Thyroid gland (tissue), 4 donors: ENCODE data around the gene SLC10A3. TPM values are rescaled to one million over a fixed set of nuclear protein-coding genes. Genes with fewer than 3 reads are reported as not detected.

Source experiments
- DNase-seq, 2 donors: peaks; one replicate each; pipeline ENCODE4 v3.0.0-alpha.2; 2019
- H3K27ac ChIP-seq, 3 donors: fragments of 200-600 bp; sonication (generic); 1 replicate in 2 of 3; 2 replicates in 1 of 3; pipeline ENCODE4 v1.5.1; 2016 to 2019; ENCODE audit warnings: mild to moderate bottlenecking in 1 of 3, moderate library complexity in 1 of 3
- H3K27me3 ChIP-seq: fragments of 200-600 bp; sonication (generic); one replicate; pipeline ENCODE4 v1.5.1; 2019
- H3K36me3 ChIP-seq, 2 donors: fragments of 200-600 bp; sonication (generic); one replicate each; pipeline ENCODE4 v1.5.1; 2016 to 2019
- H3K4me1 ChIP-seq, 2 donors: fragments of 200-600 bp; sonication (generic); one replicate each; pipeline ENCODE4 v1.5.1; 2017 to 2019
- H3K4me3 ChIP-seq, 3 donors: fragments of 200-600 bp; sonication (generic); replicated peaks in 1 of 3; 1 replicate in 2 of 3; 2 replicates in 1 of 3; pipeline ENCODE4 v1.5.1; 2016; ENCODE audit warnings: mild to moderate bottlenecking in 1 of 3
- H3K9me3 ChIP-seq: fragments of 200-600 bp; sonication (generic); one replicate; pipeline ENCODE4 v1.5.1; 2017
- CTCF ChIP-seq, 6 experiments: fragments of 200-600 bp in 3 of 6; fragments of 450-650 bp in 3 of 6; sonication (generic) in 3 of 6; IDR thresholded peaks; one replicate each; pipeline ENCODE4 v1.5.1; 2016 to 2019; ENCODE audit warnings: antibody characterized with exemption in 6 of 6, mild to moderate bottlenecking in 2 of 6, inconsistent platforms in 1 of 6, moderate library complexity in 1 of 6
- POLR2A ChIP-seq, 2 donors: fragments of 450-650 bp; IDR thresholded peaks; one replicate each; pipeline ENCODE4 v1.6.1; 2017; ENCODE audit warnings: antibody characterized with exemption in 2 of 2, mild to moderate bottlenecking in 2 of 2, moderate library complexity in 1 of 2
- WGBS, 2 donors: methylation state at CpG; one replicate each; pipeline ENCODE4 v1.1.5; 2017; 5-methylcytosine and 5-hydroxymethylcytosine counted together
- intact Hi-C: fragments of 100-400 bp; cut with DNase I; formaldehyde crosslinking; loops from one replicate; pipeline ENCODE4 v1.15.1; 2023
- total RNA-seq, 4 donors: library from RNA; depleted of rRNA; stranded (reverse); fragments of >200 nt; gene quantifications; one replicate each; pipeline ENCODE4 v1.2.3, GENCODE V29; 2016

Gene SLC10A3
- total RNA-seq, 4 donors from 2014 or later = 21.9 to 40.6 (median 29.3) TPM

- no peaks in the 10 kb centered on the region for H3K9me3 ChIP-seq
- H3K4me3 ChIP-seq = peak overlapping the region in 2 of 3 donors; percentile 20 to 41
- H3K4me1 ChIP-seq = peaks cover 0 to 6% of the 10 kb centered on the region in 2 donors
- WGBS, 2 donors = 19 to 20% methylated on average over 1 to 6 of the region's 15 CpGs
- H3K27me3 ChIP-seq = no peaks in the 10 kb centered on the region
- DNase-seq = peak; percentile 67 to 68
- TF ChIP-seq CTCF (IDR thresholded peaks at IDR 0.05) (no peak), POLR2A (IDR thresholded peaks at IDR 0.05) (peak in 1 of 2 donors; percentile 15)
- peak overlapping the region in 1 of 3 donors; percentile 36 for H3K27ac ChIP-seq
- H3K36me3 ChIP-seq = no peaks in the 10 kb centered on the region
- intact Hi-C loops = no loop called here
Observed at GRCh38 chrX:154458954-154459778, 31.3 kb downstream of the SLC10A3 start.

GRCh38 chrX:154458116-154458953, 32.1 kb downstream of the SLC10A3 start, which contains the start of gene PLXNA3:
PLXNA3 (plus strand) TSS chrX:154458281; CDS start chrX:154460184, 1,903 bp downstream.
- Histone ChIP-seq H3K4me1 (peaks cover 0 to 6% of the 10 kb centered on the region in 2 donors), H3K4me3 (peak within 1 kb of the TSS in 2 of 3 donors; percentile 20 to 41), H3K36me3 (no peaks in the 10 kb centered on the region), H3K9me3 (no peaks in the 10 kb centered on the region), H3K27ac (peak within 1 kb of the TSS in 1 of 3 donors; percentile 36), H3K27me3 (no peaks in the 10 kb centered on the region)
- DNase-seq = peak; percentile 34 to 48
- intact Hi-C loops = no loop called here
- TF ChIP-seq CTCF (IDR thresholded peaks at IDR 0.05) = no peak
- TF ChIP-seq POLR2A (IDR thresholded peaks at IDR 0.05) = peak; percentile 13 to 88
- WGBS, 2 donors = 0% methylated on average over 1 of the region's 88 CpGs; no CpG with 5 or more reads in 1 of the 2 donors

GRCh38 chrX:154457491-154458115, 32.8 kb downstream of the SLC10A3 start:
- no peaks in the 10 kb centered on the region for H3K36me3 ChIP-seq
- H3K27ac ChIP-seq = no peak overlapping the region
- no peaks in the 10 kb centered on the region for H3K9me3 ChIP-seq
- WGBS, 2 donors = 9 to 27% methylated on average over 14 to 35 of the region's 65 CpGs
- DNase-seq = peak; percentile 63 to 67
- TF ChIP-seq CTCF (IDR thresholded peaks at IDR 0.05) (no peak), POLR2A (IDR thresholded peaks at IDR 0.05) (no peak)
- intact Hi-C loops = no loop called here
- H3K4me3 ChIP-seq = peak overlapping the region in 1 of 3 donors; percentile 23
- H3K4me1 ChIP-seq = peaks cover 0 to 6% of the 10 kb centered on the region in 2 donors
- no peaks in the 10 kb centered on the region for H3K27me3 ChIP-seq

- DNase-seq = no peak
- Histone ChIP-seq H3K27ac (no peak overlapping the region), H3K36me3 (peaks cover 7 to 8% of the 10 kb centered on the region in 2 donors), H3K4me1 (no peaks in the 10 kb centered on the region), H3K4me3 (no peak overlapping the region), H3K9me3 (no peaks in the 10 kb centered on the region), H3K27me3 (no peaks in the 10 kb centered on the region)
- intact Hi-C loops = no loop called here
- TF ChIP-seq CTCF (IDR thresholded peaks at IDR 0.05) = no peak
- no peak for TF ChIP-seq POLR2A (IDR thresholded peaks at IDR 0.05)
- 91 to 95% methylated on average over 9 of the region's 9 CpGs for WGBS, 2 donors
Observed at GRCh38 chrX:154452823-154453222, 37.6 kb downstream of the SLC10A3 start.
